ENCODE results near the gene C5orf52. TPM values are rescaled to one million over a fixed set of nuclear protein-coding genes. Genes with fewer than 3 reads are reported as not detected.
A peak's percentile ranks its signal among the peaks of the same experiment; 100 is the strongest.

Gene C5orf52
- total RNA-seq (2014; rRNA removed; shearing (Covaris generic); ENCODE audit: low replicate concordance), result not detected in 2 replicates

- H3K27me3 ChIP-seq (ENCODE audit: low read length), result no peaks in the 10 kb centered on the region
- no peaks in the 10 kb centered on the region for H4K20me1 ChIP-seq (ENCODE audit: insufficient read depth, low read depth, low read length)
- no peak within 1 kb of the TSS for H2AFZ ChIP-seq (ENCODE audit: low read length)
- no peak within 1 kb of the TSS for H3K27ac ChIP-seq (ENCODE audit: low read length)
- no peak within 1 kb of the TSS for H3K4me2 ChIP-seq (ENCODE audit: low read depth, low read length, poor library complexity, severe bottlenecking)
- no peak for DNase-seq
- H3K4me1 ChIP-seq (ENCODE audit: low read length), result no peaks in the 10 kb centered on the region
- H3K9ac ChIP-seq (ENCODE audit: low read length), result no peak within 1 kb of the TSS
- H3K36me3 ChIP-seq (ENCODE audit: insufficient read depth, low read length), result no peaks in the 10 kb centered on the region
- H3K9me3 ChIP-seq (ENCODE audit: low read length), result no peaks in the 10 kb centered on the region
- H3K4me3 ChIP-seq (ENCODE audit: low read length), result no peak within 1 kb of the TSS
- H3K79me2 ChIP-seq (ENCODE audit: low read length), result no peaks in the 10 kb centered on the region
- H3K9me2 ChIP-seq (replicated peaks; ENCODE audit: insufficient read depth, low read length), result no peaks in the 10 kb centered on the region
Measured at GRCh38 chr5:157670662-157671591, at the start of gene C5orf52. TSS of gene C5orf52 (plus strand) at chr5:157671533. CDS start at chr5:157671615, 82 bp downstream.

- Histone ChIP-seq H3K27ac (ENCODE audit: low read length) (no peak overlapping the region), H3K27me3 (ENCODE audit: low read length) (no peaks in the 10 kb centered on the region), H3K9ac (ENCODE audit: low read length) (no peak overlapping the region), H3K9me2 (replicated peaks; ENCODE audit: insufficient read depth, low read length) (no peaks in the 10 kb centered on the region), H3K36me3 (ENCODE audit: insufficient read depth, low read length) (no peaks in the 10 kb centered on the region), H4K20me1 (ENCODE audit: insufficient read depth, low read depth, low read length) (no peaks in the 10 kb centered on the region), H3K4me1 (ENCODE audit: low read length) (no peaks in the 10 kb centered on the region), H2AFZ (ENCODE audit: low read length) (no peak overlapping the region), H3K4me2 (ENCODE audit: low read depth, low read length, poor library complexity, severe bottlenecking) (no peak overlapping the region), H3K9me3 (ENCODE audit: low read length) (no peaks in the 10 kb centered on the region), H3K79me2 (ENCODE audit: low read length) (no peaks in the 10 kb centered on the region), H3K4me3 (ENCODE audit: low read length) (no peak overlapping the region)
- DNase-seq, result no peak
Measured at GRCh38 chr5:157624144-157624543, 47.2 kb upstream of the C5orf52 start.

DNA sequence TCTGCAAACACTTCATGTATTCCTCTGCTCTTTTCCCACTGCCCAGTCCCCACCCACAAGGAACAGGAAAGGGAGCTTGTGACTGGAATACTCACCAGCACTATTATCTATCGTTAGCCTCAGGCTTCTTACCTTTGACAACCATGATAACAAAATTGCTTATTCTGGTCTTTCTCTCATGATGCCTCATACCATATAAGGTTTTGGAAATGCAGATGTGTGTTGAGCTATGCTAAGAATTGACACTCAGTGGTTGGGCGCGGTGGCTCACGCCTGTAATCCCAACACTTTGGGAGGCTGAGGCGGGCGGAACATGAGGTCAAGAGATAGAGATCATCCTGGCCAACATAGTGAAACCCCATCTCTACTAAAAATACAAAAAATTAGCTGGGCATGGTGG is 44.5 kb upstream of the C5orf52 start:
- Histone ChIP-seq H2AFZ (ENCODE audit: low read length) (no peak overlapping the region), H3K4me2 (ENCODE audit: low read depth, low read length, poor library complexity, severe bottlenecking) (no peak overlapping the region), H3K27me3 (ENCODE audit: low read length) (no peaks in the 10 kb centered on the region), H3K36me3 (ENCODE audit: insufficient read depth, low read length) (no peaks in the 10 kb centered on the region), H3K4me1 (ENCODE audit: low read length) (peaks cover 4% of the 10 kb centered on the region), H4K20me1 (ENCODE audit: insufficient read depth, low read depth, low read length) (no peaks in the 10 kb centered on the region), H3K4me3 (ENCODE audit: low read length) (no peak overlapping the region), H3K9ac (ENCODE audit: low read length) (no peak overlapping the region), H3K9me3 (ENCODE audit: low read length) (no peaks in the 10 kb centered on the region), H3K9me2 (replicated peaks; ENCODE audit: insufficient read depth, low read length) (no peaks in the 10 kb centered on the region), H3K27ac (ENCODE audit: low read length) (no peak overlapping the region), H3K79me2 (ENCODE audit: low read length) (no peaks in the 10 kb centered on the region)
- DNase-seq, result no peak

DNA sequence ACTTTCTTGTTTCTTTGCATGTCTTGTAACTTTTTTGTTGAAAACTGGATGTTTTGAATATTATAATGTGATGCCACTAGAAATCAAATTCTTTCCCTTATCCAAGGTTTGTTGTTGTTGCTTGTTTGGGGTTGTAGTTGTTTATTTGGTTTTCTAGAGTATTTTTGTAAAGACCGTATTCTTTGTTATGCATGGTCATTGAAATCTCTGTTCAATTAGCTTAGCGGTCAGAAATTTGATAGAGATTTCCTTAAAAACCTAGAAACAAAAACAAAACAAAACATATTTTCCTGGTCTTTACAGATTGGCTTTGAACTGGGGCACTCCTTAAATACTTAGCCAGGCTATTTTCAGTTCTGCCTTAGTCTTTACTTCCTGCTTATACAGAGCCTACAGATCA is 41.0 kb upstream of the C5orf52 start:
- Histone ChIP-seq H3K9me3 (ENCODE audit: low read length) (no peaks in the 10 kb centered on the region), H4K20me1 (ENCODE audit: insufficient read depth, low read depth, low read length) (no peaks in the 10 kb centered on the region), H3K36me3 (ENCODE audit: insufficient read depth, low read length) (no peaks in the 10 kb centered on the region), H3K4me1 (ENCODE audit: low read length) (peaks cover 4% of the 10 kb centered on the region), H3K9me2 (replicated peaks; ENCODE audit: insufficient read depth, low read length) (no peaks in the 10 kb centered on the region), H3K4me2 (ENCODE audit: low read depth, low read length, poor library complexity, severe bottlenecking) (no peak overlapping the region), H3K9ac (ENCODE audit: low read length) (no peak overlapping the region), H2AFZ (ENCODE audit: low read length) (no peak overlapping the region), H3K79me2 (ENCODE audit: low read length) (no peaks in the 10 kb centered on the region), H3K27ac (ENCODE audit: low read length) (no peak overlapping the region), H3K27me3 (ENCODE audit: low read length) (no peaks in the 10 kb centered on the region), H3K4me3 (ENCODE audit: low read length) (no peak overlapping the region)
- DNase-seq, result no peak

DNA sequence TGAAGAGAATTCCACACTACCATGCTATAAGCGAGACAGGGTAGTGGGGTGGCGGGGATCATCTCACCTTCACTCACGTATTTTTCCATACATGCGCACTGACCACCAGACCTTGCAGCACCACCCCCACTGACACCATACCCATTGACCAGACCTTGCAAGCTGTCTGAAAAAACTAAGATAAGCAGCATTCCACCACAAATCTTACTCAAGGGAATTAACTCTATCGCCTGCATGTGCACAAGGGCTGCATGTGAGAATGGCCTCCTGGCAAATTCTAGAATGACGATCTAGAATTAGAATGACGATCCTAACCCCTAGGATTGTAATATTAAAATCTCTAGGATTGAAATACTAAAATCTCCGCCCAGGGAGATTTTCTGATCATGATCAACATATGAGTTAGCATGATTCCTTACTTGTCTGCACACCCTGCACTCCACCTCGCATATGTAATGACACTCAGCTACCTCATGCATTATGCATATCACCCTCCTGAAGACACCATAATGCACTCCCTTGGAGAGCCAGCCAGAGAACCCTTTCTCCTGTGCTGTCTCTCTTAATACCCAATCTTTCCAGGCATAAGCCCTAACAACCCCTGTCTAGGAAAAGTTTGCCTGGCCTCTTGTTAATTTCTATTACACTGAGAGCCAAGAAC is 30.8 kb upstream of the C5orf52 start:
- no peaks in the 10 kb centered on the region for H3K9me2 ChIP-seq (replicated peaks; ENCODE audit: insufficient read depth, low read length)
- no peaks in the 10 kb centered on the region for H3K27me3 ChIP-seq (ENCODE audit: low read length)
- no peaks in the 10 kb centered on the region for H3K4me1 ChIP-seq (ENCODE audit: low read length)
- no peak overlapping the region for H3K4me3 ChIP-seq (ENCODE audit: low read length)
- no peak overlapping the region for H3K4me2 ChIP-seq (ENCODE audit: low read depth, low read length, poor library complexity, severe bottlenecking)
- H3K27ac ChIP-seq (ENCODE audit: low read length), result no peak overlapping the region
- no peak for DNase-seq
- H4K20me1 ChIP-seq (ENCODE audit: insufficient read depth, low read depth, low read length), result no peaks in the 10 kb centered on the region
- H3K79me2 ChIP-seq (ENCODE audit: low read length), result no peaks in the 10 kb centered on the region
- H3K9ac ChIP-seq (ENCODE audit: low read length), result no peak overlapping the region
- no peaks in the 10 kb centered on the region for H3K36me3 ChIP-seq (ENCODE audit: insufficient read depth, low read length)
- no peaks in the 10 kb centered on the region for H3K9me3 ChIP-seq (ENCODE audit: low read length)
- H2AFZ ChIP-seq (ENCODE audit: low read length), result no peak overlapping the region

DNA sequence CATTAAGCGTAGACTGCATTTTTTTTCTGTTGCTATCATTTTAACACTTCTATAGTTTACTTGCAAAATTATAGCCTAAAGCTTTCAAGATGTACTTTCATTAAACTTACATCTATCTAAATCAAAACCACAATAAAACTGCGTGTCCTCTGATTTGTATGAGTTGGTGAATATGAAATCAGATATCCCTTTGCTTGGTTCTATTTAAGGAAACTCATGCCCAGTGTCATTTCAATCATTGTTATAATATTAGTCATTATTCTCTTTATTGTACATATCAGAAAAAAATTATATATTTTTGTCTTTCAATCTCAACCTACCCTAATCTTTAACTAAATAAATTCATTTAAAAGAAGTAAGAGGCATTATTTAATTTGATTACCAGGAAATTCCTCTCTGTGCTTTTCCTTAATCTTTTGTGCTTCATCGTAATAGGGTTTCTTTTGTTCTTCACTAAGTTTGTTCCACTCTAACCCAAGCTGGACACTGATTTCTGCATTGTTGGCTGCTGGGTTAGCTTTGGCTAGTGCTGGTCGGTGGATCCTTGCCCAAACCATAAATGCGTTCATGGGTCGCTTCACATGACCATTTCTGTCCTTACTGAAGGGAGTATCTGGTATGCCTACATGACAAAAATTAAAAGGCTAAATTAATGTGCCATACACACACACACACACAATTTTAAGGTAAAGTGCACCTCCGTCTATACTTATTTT is 22.9 kb upstream of the C5orf52 start:
- Histone ChIP-seq H3K9me3 (ENCODE audit: low read length) (no peaks in the 10 kb centered on the region), H3K27me3 (ENCODE audit: low read length) (no peaks in the 10 kb centered on the region; the same call in 1 of the 2 replicates), H3K27ac (ENCODE audit: low read length) (no peak overlapping the region), H3K9me2 (replicated peaks; ENCODE audit: insufficient read depth, low read length) (no peaks in the 10 kb centered on the region), H3K36me3 (ENCODE audit: insufficient read depth, low read length) (no peaks in the 10 kb centered on the region), H3K4me3 (ENCODE audit: low read length) (no peak overlapping the region), H3K4me1 (ENCODE audit: low read length) (peaks cover 19% of the 10 kb centered on the region), H3K9ac (ENCODE audit: low read length) (no peak overlapping the region), H2AFZ (ENCODE audit: low read length) (no peak overlapping the region), H4K20me1 (ENCODE audit: insufficient read depth, low read depth, low read length) (no peaks in the 10 kb centered on the region), H3K4me2 (ENCODE audit: low read depth, low read length, poor library complexity, severe bottlenecking) (no peak overlapping the region), H3K79me2 (ENCODE audit: low read length) (no peaks in the 10 kb centered on the region)
- DNase-seq, result peak; percentile 29

GRCh38 chr5:157649101-157649500 is 22.2 kb upstream of the C5orf52 start:
- Histone ChIP-seq H3K27ac (ENCODE audit: low read length) (no peak overlapping the region), H3K9ac (ENCODE audit: low read length) (no peak overlapping the region), H2AFZ (ENCODE audit: low read length) (no peak overlapping the region), H3K4me3 (ENCODE audit: low read length) (no peak overlapping the region), H3K27me3 (ENCODE audit: low read length) (no peaks in the 10 kb centered on the region; the same call in 1 of the 2 replicates), H4K20me1 (ENCODE audit: insufficient read depth, low read depth, low read length) (no peaks in the 10 kb centered on the region), H3K4me1 (ENCODE audit: low read length) (peaks cover 19% of the 10 kb centered on the region), H3K36me3 (ENCODE audit: insufficient read depth, low read length) (no peaks in the 10 kb centered on the region), H3K4me2 (ENCODE audit: low read depth, low read length, poor library complexity, severe bottlenecking) (no peak overlapping the region), H3K9me2 (replicated peaks; ENCODE audit: insufficient read depth, low read length) (no peaks in the 10 kb centered on the region), H3K79me2 (ENCODE audit: low read length) (no peaks in the 10 kb centered on the region), H3K9me3 (ENCODE audit: low read length) (no peaks in the 10 kb centered on the region)
- no peak for DNase-seq

All from Karpas-422 (cell line).